GM18870 (cell line): ENCODE results near the gene TAF4.
"Not testable (repeated sequence)": the region's sequence is repeated elsewhere in the genome, so short reads cannot be mapped to it uniquely, and the experiment has no call there.

Experiments used
- ATAC-seq: cut with Tn5 transposase; IDR thresholded peaks from one replicate; pipeline ENCODE4 v1.9.1; 2021; ENCODE audit warnings: moderate library complexity; ENCODE audit not compliant: unreplicated experiment

TAF4 gene

GRCh38 chr20:62059920-62060630 is 5.6 kb downstream of the TAF4 start:
- no peak for ATAC-seq

- no peak for ATAC-seq
Measured at GRCh38 chr20:62059401-62059800, 6.3 kb downstream of the TAF4 start.

- no peak for ATAC-seq
Measured at GRCh38 chr20:62058941-62059340, 6.7 kb downstream of the TAF4 start.

GRCh38 chr20:62056975-62057374 is 8.7 kb downstream of the TAF4 start:
- ATAC-seq: no peak

- ATAC-seq: no peak
Measured at GRCh38 chr20:62056377-62056776, 9.3 kb downstream of the TAF4 start.

- not testable (repeated sequence) for ATAC-seq
Measured at GRCh38 chr20:62055862-62056115, 9.9 kb downstream of the TAF4 start.

- no peak for ATAC-seq
Measured at GRCh38 chr20:62055106-62055861, 10.4 kb downstream of the TAF4 start.

GRCh38 chr20:62054451-62054953 is 11.2 kb downstream of the TAF4 start:
- no peak for ATAC-seq

- ATAC-seq: no peak
Measured at GRCh38 chr20:62053465-62054196, 12.1 kb downstream of the TAF4 start.

GRCh38 chr20:62052842-62053464 is 12.7 kb downstream of the TAF4 start:
- ATAC-seq: no peak

- no peak for ATAC-seq
Measured at GRCh38 chr20:62052336-62052841, 13.3 kb downstream of the TAF4 start.

- no peak for ATAC-seq
Measured at GRCh38 chr20:62051546-62052255, 14.0 kb downstream of the TAF4 start.

- no peak for ATAC-seq
Measured at GRCh38 chr20:62051144-62051543, 14.5 kb downstream of the TAF4 start.

GRCh38 chr20:62050166-62051120 is 15.2 kb downstream of the TAF4 start:
- ATAC-seq: no peak

- no peak for ATAC-seq
Measured at GRCh38 chr20:62049342-62050165, 16.1 kb downstream of the TAF4 start.

- ATAC-seq: no peak
Measured at GRCh38 chr20:62048821-62049291, 16.8 kb downstream of the TAF4 start.

GRCh38 chr20:62048346-62048761 is 17.3 kb downstream of the TAF4 start:
- no peak for ATAC-seq

- ATAC-seq: no peak
Measured at GRCh38 chr20:62047666-62048345, 17.9 kb downstream of the TAF4 start.
